Measurements from ENCODE around the gene SLC19A3. TPM values are rescaled to one million over a fixed set of nuclear protein-coding genes. Genes with fewer than 3 reads are reported as not detected.
"Not testable (repeated sequence)": the region's sequence is repeated elsewhere in the genome, so short reads cannot be mapped to it uniquely, and the experiment has no call there.

The SLC19A3 gene
- polyA plus RNA-seq, 1 donor from 2014 or later: not detected

DNA sequence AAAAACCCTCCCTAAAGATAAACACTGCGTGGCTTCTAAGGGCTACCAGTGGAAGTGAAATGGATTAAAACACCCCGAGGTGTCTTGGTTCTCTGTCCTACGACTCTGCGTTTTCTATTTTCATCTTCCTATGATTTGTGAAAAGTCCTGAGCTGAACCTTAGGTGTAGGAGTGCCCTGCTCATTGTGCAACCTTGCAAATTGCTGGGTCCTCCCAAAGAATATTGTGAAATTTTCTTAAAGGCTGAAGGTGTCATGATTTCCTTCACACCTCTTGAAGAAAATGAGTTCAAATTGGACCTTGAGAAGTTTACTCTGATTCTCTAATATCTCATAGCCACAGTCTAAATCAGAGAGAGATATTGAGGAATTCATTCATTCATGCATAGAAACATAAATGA is 1.8 kb upstream of the SLC19A3 start:
- peaks cover 24% of the 10 kb centered on the region for H3K27me3 Mint-ChIP-seq
- no peak overlapping the region for H3K27ac Mint-ChIP-seq

DNA sequence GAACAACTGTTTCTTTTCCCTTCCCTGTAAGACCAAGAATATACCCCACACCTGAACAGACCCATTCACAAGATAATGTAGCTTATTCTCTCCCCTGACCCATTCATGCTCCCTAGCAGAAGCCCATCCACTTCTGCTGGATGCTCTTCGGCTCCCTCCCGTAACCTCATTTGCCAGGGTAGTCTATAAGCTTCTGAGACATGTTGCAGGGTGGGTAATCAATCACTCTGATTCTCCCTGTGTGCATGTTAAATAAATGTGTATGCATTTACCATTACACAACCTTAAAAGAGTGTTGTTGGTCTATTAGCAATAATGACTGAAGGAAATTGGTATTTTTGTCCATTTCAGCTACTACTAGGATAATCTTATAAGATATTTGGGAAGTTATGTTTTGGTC is 1.3 kb downstream of the SLC19A3 start:
- no peak overlapping the region for H3K27ac Mint-ChIP-seq
- H3K9me3 Mint-ChIP-seq: no peaks in the 10 kb centered on the region
- H3K36me3 Mint-ChIP-seq: peaks cover 2% of the 10 kb centered on the region
- peaks cover 19% of the 10 kb centered on the region for H3K27me3 Mint-ChIP-seq
- H3K4me1 Mint-ChIP-seq: no peaks in the 10 kb centered on the region
- no peak overlapping the region for H3K4me3 Mint-ChIP-seq

More for the DNA sequence above, 1.8 kb upstream of the SLC19A3 start:
- no peaks in the 10 kb centered on the region for H3K9me3 Mint-ChIP-seq
- no peaks in the 10 kb centered on the region for H3K4me1 Mint-ChIP-seq
- H3K36me3 Mint-ChIP-seq: peaks cover 2% of the 10 kb centered on the region
- no peak overlapping the region for H3K4me3 Mint-ChIP-seq

DNA sequence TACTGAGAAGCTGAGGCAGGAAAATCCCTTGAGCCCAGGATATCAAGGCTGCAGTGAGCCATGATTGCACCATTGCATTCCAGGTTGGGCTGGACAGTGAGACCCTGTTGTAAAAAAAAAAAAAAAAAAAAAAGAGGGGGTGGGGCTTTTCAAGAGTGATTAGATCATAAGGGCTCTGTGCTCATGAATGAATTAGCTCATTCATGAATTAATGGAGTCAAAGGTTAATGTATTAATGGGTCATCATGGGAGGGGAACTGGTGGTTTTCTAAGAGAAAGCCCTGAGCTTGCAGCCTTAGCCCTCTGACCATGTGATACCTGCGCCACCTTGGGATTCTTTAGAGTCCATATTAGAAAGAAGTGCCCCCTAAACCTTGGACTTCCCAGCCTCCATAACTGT is 4.5 kb downstream of the SLC19A3 start:
- Mint-ChIP-seq H3K4me3 (no peak overlapping the region), H3K27ac (no peak overlapping the region), H3K36me3 (no peaks in the 10 kb centered on the region), H3K27me3 (peaks cover 14% of the 10 kb centered on the region), H3K4me1 (no peaks in the 10 kb centered on the region), H3K9me3 (no peaks in the 10 kb centered on the region)

DNA sequence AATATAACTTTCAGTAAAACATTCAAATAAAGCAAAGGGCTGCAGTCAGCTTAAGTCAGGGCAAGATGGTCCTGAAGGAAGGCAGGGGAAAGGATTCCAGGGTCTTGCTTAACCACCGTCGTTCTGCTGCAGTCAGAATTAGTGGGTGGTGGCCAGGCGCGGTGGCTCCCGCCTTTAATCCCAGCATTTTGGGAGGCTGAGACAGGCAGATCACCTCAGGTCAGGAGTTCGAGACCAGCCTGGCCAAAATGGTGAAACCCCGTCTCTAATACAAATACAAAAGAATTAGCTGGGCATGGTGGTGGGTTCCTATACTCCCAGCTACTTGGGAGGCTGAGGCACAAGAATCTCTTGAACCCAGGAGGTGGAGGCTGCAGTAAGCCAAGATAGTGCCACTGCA is 6.8 kb downstream of the SLC19A3 start:
- H3K36me3 Mint-ChIP-seq: no peaks in the 10 kb centered on the region
- no peak overlapping the region for H3K4me3 Mint-ChIP-seq
- no peaks in the 10 kb centered on the region for H3K4me1 Mint-ChIP-seq
- no peaks in the 10 kb centered on the region for H3K9me3 Mint-ChIP-seq
- no peak overlapping the region for H3K27ac Mint-ChIP-seq
- H3K27me3 Mint-ChIP-seq: peaks cover 5% of the 10 kb centered on the region

DNA sequence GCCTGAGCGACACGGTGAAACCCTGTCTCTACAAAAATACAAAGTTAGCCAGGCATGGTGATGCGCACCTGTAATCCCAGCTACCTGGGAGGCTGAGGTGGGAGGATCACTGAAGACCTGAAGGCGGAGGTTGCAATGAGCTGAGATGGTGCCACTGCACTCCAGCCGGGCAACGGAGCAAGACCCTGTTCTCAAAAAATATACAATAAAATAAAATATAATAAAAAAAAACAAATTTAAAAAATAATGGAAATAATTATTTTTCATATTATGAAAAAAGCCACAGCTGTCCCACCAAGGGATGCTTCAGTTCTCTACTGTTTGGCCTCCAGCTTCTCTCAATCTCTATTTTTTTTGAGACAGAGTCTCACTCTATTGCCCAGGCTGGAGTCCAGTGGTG is 10.4 kb downstream of the SLC19A3 start:
- H3K4me1 Mint-ChIP-seq: no peaks in the 10 kb centered on the region

DNA sequence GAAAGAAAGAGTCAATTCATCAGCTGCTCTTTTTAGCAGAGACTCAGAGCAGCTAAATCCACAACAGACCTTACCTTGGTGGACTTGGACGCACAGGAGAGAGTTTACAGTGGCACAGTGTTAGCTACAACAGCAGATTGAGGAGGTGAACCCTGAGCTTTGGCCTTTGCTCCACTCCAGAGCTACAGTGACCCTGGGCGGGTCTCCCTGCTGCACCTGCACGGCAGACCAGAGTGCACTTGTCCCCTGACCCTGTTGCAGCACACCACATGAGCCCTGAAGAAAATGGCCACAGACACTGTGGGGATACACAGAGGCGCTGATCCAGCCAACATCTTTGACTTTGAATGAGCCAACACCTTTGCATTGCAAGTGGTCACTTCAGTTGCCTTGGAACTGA is 11.0 kb downstream of the SLC19A3 start:
- Mint-ChIP-seq H3K4me3 (no peak overlapping the region), H3K27ac (no peak overlapping the region), H3K27me3 (peaks cover 9% of the 10 kb centered on the region), H3K36me3 (no peaks in the 10 kb centered on the region), H3K4me1 (no peaks in the 10 kb centered on the region), H3K9me3 (no peaks in the 10 kb centered on the region)

More for the DNA sequence above, 10.4 kb downstream of the SLC19A3 start:
- H3K27ac Mint-ChIP-seq: no peak overlapping the region
- no peak overlapping the region for H3K4me3 Mint-ChIP-seq
- H3K27me3 Mint-ChIP-seq: peaks cover 7% of the 10 kb centered on the region
- H3K36me3 Mint-ChIP-seq: no peaks in the 10 kb centered on the region
- H3K9me3 Mint-ChIP-seq: no peaks in the 10 kb centered on the region

DNA sequence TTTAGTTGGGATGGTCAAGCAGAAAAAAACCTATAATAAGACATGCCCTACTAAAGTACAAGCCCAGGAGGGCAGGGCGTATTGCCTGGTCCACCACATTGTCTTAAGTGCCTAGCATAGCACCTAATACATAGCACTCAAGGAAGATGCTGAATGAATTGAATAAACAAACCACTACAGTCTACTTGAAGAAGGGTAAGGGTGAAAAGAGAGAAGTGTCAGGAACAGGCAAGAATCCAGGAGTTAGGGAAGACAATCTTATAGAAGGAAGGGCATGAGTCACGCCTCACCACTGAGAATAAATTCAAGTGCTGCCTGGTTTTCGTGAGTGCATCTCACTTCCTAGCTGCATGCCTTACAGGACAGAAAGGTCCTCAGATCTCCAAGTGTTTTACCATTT is 13.9 kb downstream of the SLC19A3 start:
- Mint-ChIP-seq H3K27me3 (peaks cover 12% of the 10 kb centered on the region), H3K9me3 (no peaks in the 10 kb centered on the region), H3K4me3 (no peak overlapping the region), H3K36me3 (no peaks in the 10 kb centered on the region), H3K27ac (no peak overlapping the region), H3K4me1 (no peaks in the 10 kb centered on the region)

DNA sequence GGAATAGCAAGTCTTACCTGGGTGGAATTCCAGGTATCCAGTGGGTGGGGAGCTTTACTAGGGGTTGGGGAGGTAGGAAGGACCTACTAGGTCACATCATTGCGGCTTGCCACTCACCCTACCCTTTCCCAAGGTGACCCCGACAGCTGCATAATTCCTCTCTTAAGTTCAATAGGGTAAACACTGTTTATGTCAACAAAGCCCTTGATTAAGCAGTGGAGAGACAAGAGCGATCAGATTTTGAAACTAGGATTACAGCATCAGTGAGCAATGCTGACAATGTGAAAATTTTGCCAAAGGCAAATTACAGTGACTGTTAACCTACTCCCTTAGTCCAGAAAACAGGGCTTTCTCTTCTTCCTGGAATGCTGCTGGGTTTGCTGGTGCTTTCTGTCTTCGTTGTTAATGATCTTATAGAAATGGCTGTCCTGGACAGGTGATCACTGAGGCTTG is 14.5 kb downstream of the SLC19A3 start:
- H3K4me1 Mint-ChIP-seq: no peaks in the 10 kb centered on the region

DNA sequence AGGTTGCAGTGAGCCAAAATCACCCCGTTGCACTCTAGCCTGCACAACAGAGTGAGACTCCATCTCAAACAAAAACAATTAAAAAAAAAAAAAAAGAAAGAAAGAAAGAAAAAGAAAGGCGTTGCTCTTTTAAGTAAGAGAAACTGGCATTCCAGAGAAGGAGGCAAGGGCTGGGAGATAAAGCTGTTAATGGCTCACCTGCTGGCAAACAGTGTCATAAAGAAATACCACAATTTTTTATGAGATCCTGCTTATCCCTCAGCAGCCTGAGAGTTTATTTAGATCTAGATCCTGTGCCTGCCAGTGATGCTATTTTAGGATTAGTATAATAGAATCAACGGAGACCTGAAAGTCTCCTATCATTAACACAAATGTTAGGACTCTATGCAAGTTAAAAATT is 16.3 kb downstream of the SLC19A3 start:
- Mint-ChIP-seq H3K27ac (no peak overlapping the region), H3K27me3 (peaks cover 12% of the 10 kb centered on the region), H3K4me1 (peaks cover 0 to 3% (median 2%) of the 10 kb centered on the region in 3 donors), H3K4me3 (no peak overlapping the region), H3K9me3 (no peaks in the 10 kb centered on the region), H3K36me3 (peaks cover 2% of the 10 kb centered on the region)

More for the DNA sequence above, 14.5 kb downstream of the SLC19A3 start:
- Mint-ChIP-seq H3K4me3 (no peak overlapping the region), H3K36me3 (no peaks in the 10 kb centered on the region), H3K27ac (no peak overlapping the region), H3K9me3 (no peaks in the 10 kb centered on the region), H3K27me3 (peaks cover 14% of the 10 kb centered on the region)

DNA sequence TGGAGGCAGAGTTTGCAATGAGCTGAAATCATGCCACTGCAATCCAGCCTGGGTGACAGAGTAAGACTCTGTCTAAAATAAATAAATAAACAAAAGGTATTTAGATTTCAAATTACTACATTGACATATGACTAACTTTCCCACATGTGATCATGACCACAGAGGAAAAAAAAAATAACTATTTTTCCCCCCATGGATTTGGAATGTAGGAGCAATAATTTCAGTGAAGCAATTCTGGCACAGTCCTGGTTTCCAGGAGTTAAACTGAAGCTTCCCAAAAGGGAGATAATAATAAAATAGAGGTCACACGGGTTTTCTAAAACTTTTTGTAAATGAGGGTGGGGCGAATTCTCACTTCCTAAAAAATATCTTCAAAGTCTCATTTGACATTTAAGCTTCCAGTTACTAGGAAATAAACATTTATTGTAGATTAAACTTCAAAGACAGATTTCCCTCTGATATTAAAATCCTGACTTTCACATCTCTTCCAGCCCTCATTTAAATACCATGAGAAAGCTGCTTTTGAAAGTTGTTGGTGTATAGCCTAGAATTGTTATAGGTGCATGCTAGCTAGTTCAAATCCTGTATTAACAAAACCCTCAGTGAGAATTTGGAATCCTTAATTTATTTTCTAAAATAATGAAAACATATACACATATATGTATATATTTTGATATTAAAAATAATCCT is 20.7 kb downstream of the SLC19A3 start:
- Mint-ChIP-seq H3K9me3 (no peaks in the 10 kb centered on the region), H3K27me3 (peaks cover 11% of the 10 kb centered on the region), H3K4me3 (no peak overlapping the region), H3K27ac (no peak overlapping the region), H3K4me1 (peaks cover 0 to 6% (median 4%) of the 10 kb centered on the region in 3 donors), H3K36me3 (peaks cover 2% of the 10 kb centered on the region)

DNA sequence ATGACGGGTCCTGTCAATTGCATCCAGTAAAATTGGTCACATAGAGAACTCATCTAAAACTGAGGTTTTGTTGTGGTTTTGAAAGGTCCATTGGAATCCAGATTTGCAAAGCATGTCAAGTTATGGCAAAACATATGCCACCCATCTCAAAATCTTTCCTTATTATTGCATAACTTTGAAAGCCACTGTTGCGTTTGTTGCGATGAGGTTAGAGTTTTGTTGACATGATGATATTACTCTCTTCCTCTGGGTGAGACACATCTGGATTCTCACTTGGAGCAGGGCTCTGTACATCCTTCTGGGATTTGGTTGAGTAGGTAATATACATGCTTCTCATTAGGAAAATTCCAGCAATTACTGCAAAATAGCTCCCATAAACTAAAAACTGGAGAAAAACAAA is 30.6 kb downstream of the SLC19A3 start:
- Mint-ChIP-seq H3K4me3 (no peak overlapping the region), H3K9me3 (peaks cover 0 to 2% (median 2%) of the 10 kb centered on the region in 3 donors), H3K27ac (no peak overlapping the region), H3K27me3 (peaks cover 3% of the 10 kb centered on the region), H3K36me3 (no peaks in the 10 kb centered on the region), H3K4me1 (no peaks in the 10 kb centered on the region)

DNA sequence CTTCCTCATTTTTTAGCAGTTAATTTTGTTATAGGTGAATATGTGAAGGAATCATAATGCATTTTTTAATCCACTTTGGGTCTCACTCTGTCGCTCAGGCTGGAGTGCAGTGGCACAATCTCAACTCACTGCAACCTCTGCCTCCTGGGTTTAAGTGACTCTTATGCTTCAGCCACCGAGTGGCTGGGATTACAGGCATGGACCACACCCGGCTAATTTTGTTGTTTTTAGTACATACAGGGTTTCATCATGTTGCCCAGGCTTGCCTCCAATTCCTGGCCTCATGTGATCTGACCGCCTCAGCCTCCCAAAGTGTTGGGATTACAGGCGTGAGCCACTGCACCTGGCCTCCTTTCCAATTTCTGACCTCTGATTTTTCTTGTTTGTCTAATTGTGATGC is 33.6 kb downstream of the SLC19A3 start:
- no peaks in the 10 kb centered on the region for H3K4me1 Mint-ChIP-seq
- peaks cover 0 to 2% (median 2%) of the 10 kb centered on the region in 3 donors for H3K9me3 Mint-ChIP-seq
- H3K36me3 Mint-ChIP-seq: no peaks in the 10 kb centered on the region
- H3K27ac Mint-ChIP-seq: no peak overlapping the region
- H3K27me3 Mint-ChIP-seq: no peaks in the 10 kb centered on the region
- no peak overlapping the region for H3K4me3 Mint-ChIP-seq

DNA sequence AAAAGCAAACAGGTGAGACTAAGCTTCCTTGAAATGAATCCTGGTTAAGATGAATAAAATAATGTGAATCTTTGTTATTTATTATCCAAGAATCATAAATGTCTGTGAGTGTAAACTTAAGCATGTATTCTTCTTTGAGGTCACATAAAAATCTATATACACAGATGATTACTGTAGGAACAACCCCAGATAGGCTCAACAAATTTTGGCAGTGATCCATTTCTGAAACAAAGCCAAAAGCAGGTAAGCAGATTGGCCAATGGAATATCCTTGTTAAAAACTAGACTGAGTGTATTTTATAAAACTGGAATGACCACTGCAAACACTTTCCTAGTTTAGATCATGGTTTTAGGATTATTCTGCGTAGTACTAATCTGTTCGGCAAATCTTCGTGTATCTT is 39.9 kb downstream of the SLC19A3 start:
- H3K9me3 Mint-ChIP-seq: no peaks in the 10 kb centered on the region

DNA sequence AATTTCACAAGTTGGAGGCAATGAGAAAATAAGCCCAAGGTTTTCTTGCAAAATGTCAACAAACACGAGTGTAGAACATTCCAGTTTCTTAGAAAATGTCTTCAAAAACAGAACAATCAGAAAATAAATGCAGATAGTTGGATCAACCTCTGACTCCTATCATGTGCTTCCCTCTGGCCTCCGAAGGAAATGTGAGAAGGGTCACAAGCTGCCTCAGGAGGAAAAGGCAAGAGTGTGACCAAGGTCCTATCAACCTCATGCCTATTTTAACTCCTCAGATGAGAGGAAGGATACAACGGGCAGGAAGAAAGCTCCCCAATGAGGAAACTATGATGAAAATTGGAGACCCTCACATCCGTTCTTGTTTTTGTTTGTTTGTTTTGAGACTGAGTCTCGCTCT is 43.3 kb downstream of the SLC19A3 start:
- H3K9me3 Mint-ChIP-seq: peaks cover 0 to 2% (median 0%) of the 10 kb centered on the region in 3 donors
- peaks cover 7% of the 10 kb centered on the region for H3K27me3 Mint-ChIP-seq
- no peaks in the 10 kb centered on the region for H3K4me1 Mint-ChIP-seq
- no peak overlapping the region for H3K27ac Mint-ChIP-seq
- H3K4me3 Mint-ChIP-seq: no peak overlapping the region
- H3K36me3 Mint-ChIP-seq: peaks cover 2% of the 10 kb centered on the region

More for the DNA sequence above, 39.9 kb downstream of the SLC19A3 start:
- H3K36me3 Mint-ChIP-seq: peaks cover 2% of the 10 kb centered on the region
- no peak overlapping the region for H3K4me3 Mint-ChIP-seq
- peaks cover 7% of the 10 kb centered on the region for H3K27me3 Mint-ChIP-seq
- no peaks in the 10 kb centered on the region for H3K4me1 Mint-ChIP-seq
- H3K27ac Mint-ChIP-seq: no peak overlapping the region

DNA sequence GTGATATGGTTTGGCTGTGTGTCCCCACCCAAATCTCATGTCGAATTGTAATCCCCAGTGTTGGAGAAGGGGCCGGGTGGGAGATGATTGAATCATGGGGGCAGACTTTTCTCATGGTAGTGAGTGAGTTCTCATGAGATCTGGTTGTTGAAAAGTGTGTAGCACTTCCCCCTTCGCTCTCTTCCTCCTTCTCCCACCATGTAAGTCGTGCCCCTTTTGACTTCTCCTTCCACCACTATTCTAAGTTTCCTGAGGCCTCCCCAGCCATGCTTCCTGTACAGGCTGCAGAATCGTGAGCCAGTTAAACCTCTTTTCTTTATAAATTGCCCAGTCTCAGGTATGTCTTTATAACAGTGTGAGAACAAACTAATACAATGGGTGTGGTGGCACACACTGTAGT is 44.2 kb downstream of the SLC19A3 start:
- not testable (repeated sequence) for H3K4me1 Mint-ChIP-seq, H3K36me3 Mint-ChIP-seq, H3K4me3 Mint-ChIP-seq, H3K27me3 Mint-ChIP-seq, H3K27ac Mint-ChIP-seq, H3K9me3 Mint-ChIP-seq

DNA sequence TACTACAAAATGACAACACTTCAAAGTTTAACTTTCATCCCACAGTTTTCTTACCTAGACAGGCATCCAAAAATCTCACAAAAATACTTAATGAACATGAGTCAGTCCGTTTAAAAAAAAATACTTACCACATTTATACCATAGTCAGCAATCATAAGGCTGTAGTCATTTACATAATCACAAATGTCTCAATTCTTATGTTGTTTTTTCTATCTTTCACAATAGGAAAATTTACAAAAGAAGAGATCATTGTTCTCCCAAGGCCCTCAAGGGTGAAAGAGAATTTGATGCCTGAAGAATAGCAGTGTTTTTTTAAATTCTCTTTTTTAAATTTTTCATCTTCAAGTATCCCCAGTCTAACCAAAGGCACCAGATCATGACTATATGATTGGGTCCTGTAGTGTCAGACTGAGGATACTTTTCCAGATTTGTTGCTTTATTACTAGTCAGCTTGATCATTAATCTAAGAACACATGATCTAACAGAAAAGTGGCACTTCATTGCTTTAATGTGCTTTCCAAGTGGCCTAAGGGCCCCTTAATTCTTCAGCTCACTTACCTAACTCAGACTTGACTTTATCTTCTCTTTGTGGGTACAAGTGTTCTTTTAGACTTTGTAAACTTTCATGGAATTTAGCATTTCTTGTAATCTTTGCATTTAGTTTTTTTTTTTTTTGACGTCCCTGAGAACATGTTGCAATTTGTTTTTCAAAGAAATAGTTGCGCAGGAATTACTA is 46.5 kb downstream of the SLC19A3 start:
- Mint-ChIP-seq H3K9me3 (peaks cover 0 to 2% (median 0%) of the 10 kb centered on the region in 3 donors), H3K27ac (no peak overlapping the region), H3K4me1 (no peaks in the 10 kb centered on the region), H3K4me3 (no peak overlapping the region), H3K27me3 (peaks cover 6% of the 10 kb centered on the region), H3K36me3 (peaks cover 2% of the 10 kb centered on the region)

Measured in IgD-negative memory B cell (primary cell).